Measurements from ENCODE around the gene CATSPERZ. TPM values are rescaled to one million over a fixed set of nuclear protein-coding genes. Genes with fewer than 3 reads are reported as not detected.

Gene CATSPERZ
- total and polyA plus RNA-seq, 2 of the 13 experiments (the other 11 are each of a cell fraction or from before 2014, with no cell fraction given): 0.22 to 0.48 TPM

- no peak for TF ChIP-seq ZNF740 (CRISPR knock-in tag; IDR thresholded peaks at IDR 0.05)
- no peak for TF ChIP-seq ZNF225 (CRISPR knock-in tag; IDR thresholded peaks at IDR 0.05)
- no peak for TF ChIP-seq DRAP1 (CRISPR knock-in tag; IDR thresholded peaks at IDR 0.05)
- no peak for TF ChIP-seq ZNF451 (CRISPR knock-in tag; IDR thresholded peaks at IDR 0.05)
- no peak for TF ChIP-seq NRL (CRISPR knock-in tag; IDR thresholded peaks at IDR 0.05; ENCODE audit: borderline replicate concordance)
- no peak for TF ChIP-seq NR2F1 (CRISPR knock-in tag; IDR thresholded peaks at IDR 0.05)
- no peak; the same call in 1 of the 2 replicates for TF ChIP-seq KDM5B (CRISPR knock-in tag; IDR thresholded peaks at IDR 0.05; ENCODE audit: borderline replicate concordance)
- no peak for TF ChIP-seq ZNF768 (CRISPR knock-in tag; IDR thresholded peaks at IDR 0.05)
- TF ChIP-seq MIXL1 (CRISPR knock-in tag; IDR thresholded peaks at IDR 0.05): no peak
- TF ChIP-seq FOXM1 (CRISPR knock-in tag; IDR thresholded peaks at IDR 0.05): no peak
- no peak for TF ChIP-seq TEAD3 (CRISPR knock-in tag; optimal IDR thresholded peaks at IDR 0.05; ENCODE audit: borderline replicate concordance)
- TF ChIP-seq ZFP91 (CRISPR knock-in tag; IDR thresholded peaks at IDR 0.05; ENCODE audit: borderline replicate concordance): no peak
- TF ChIP-seq PCBP2 (optimal IDR thresholded peaks at IDR 0.05; ENCODE audit: low read depth, low read length, poor library complexity, severe bottlenecking): no peak
- TF ChIP-seq DBP (CRISPR knock-in tag; IDR thresholded peaks at IDR 0.05; ENCODE audit: not compliant biosample characterization): no peak
- TF ChIP-seq ZNF326 (CRISPR knock-in tag; IDR thresholded peaks at IDR 0.05; ENCODE audit: borderline replicate concordance): no peak
- TF ChIP-seq GPN1 (CRISPR knock-in tag; IDR thresholded peaks at IDR 0.05; ENCODE audit: borderline replicate concordance): no peak
- TF ChIP-seq PAF1 (CRISPR knock-in tag; IDR thresholded peaks at IDR 0.05): no peak
- TF ChIP-seq STAT6 (CRISPR knock-in tag; IDR thresholded peaks at IDR 0.05; ENCODE audit: borderline replicate concordance): no peak
- no peak for TF ChIP-seq NFIB (CRISPR knock-in tag; IDR thresholded peaks at IDR 0.05; ENCODE audit: borderline replicate concordance)
- no peak for TF ChIP-seq MTF1 (CRISPR knock-in tag; IDR thresholded peaks at IDR 0.05)
- TF ChIP-seq ZNF3 (CRISPR knock-in tag; IDR thresholded peaks at IDR 0.05): no peak
- TF ChIP-seq ONECUT2 (CRISPR knock-in tag; IDR thresholded peaks at IDR 0.05): no peak
- TF ChIP-seq SMC3 (IDR thresholded peaks at IDR 0.05; ENCODE audit: low read length): no peak
These were observed 14.9 kb upstream of the CATSPERZ start, which contains the start of gene GPR137 (continued) for GRCh38 chr11:64284962-64285884.

Data from HepG2 (cell line).